Right lobe of liver (tissue), 4 donors: ENCODE data around the gene NFIA.

Experiments used
- POLR2A ChIP-seq: fragments of 450-650 bp; IDR thresholded peaks from one replicate; pipeline ENCODE4 v1.6.1; 2017; ENCODE audit warnings: antibody characterized with exemption, mild to moderate bottlenecking
- TF ChIP-seq, protein P1 (sequence below), 4 donors: fragments of 200-600 bp in 3 of 4; fragments of 450-650 bp in 1 of 4; IDR thresholded peaks; one replicate each; pipeline versions ENCODE4 v1.5.1 to v1.8.0; 2016 to 2022; ENCODE audit warnings: antibody characterized with exemption in 4 of 4, mild to moderate bottlenecking in 2 of 4
- donor health status: DM: no; HTN: no; CAD: no.
- donor health status: DM: no; HTN: no; CAD: no.
- donor health status: DM: no; HTN: yes; CAD: no.

DNA sequence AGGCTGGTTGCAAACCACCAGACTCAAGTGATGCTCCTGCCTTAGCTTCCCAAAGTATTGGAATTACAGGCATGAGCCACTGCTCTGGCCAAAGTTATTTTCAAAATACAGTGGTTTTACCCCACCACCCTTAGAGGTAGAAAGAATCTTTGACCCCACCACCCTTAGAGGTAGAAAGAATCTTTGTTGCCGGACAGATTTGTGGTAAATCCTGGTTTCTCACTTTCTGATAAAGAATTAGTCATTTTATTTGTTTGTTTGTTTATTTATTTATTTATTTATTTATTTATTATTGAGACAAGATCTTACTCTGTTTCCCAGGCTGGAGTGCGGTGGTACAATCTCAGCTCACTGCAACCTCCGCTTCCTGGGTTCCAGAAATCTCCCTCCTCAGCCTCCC, 55.9 kb downstream of the NFIA start:
- TF ChIP-seq, protein P1, sequence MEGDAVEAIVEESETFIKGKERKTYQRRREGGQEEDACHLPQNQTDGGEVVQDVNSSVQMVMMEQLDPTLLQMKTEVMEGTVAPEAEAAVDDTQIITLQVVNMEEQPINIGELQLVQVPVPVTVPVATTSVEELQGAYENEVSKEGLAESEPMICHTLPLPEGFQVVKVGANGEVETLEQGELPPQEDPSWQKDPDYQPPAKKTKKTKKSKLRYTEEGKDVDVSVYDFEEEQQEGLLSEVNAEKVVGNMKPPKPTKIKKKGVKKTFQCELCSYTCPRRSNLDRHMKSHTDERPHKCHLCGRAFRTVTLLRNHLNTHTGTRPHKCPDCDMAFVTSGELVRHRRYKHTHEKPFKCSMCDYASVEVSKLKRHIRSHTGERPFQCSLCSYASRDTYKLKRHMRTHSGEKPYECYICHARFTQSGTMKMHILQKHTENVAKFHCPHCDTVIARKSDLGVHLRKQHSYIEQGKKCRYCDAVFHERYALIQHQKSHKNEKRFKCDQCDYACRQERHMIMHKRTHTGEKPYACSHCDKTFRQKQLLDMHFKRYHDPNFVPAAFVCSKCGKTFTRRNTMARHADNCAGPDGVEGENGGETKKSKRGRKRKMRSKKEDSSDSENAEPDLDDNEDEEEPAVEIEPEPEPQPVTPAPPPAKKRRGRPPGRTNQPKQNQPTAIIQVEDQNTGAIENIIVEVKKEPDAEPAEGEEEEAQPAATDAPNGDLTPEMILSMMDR (IDR thresholded peaks at IDR 0.05): no peak
- TF ChIP-seq POLR2A: no peak
